ENCODE results near the gene GDNF. TPM values are rescaled to one million over a fixed set of nuclear protein-coding genes. Genes with fewer than 3 reads are reported as not detected.

Gene GDNF
- total RNA-seq, 4 donors from 2014 or later = 1.5 to 6.0 (median 2.1) TPM

DNA sequence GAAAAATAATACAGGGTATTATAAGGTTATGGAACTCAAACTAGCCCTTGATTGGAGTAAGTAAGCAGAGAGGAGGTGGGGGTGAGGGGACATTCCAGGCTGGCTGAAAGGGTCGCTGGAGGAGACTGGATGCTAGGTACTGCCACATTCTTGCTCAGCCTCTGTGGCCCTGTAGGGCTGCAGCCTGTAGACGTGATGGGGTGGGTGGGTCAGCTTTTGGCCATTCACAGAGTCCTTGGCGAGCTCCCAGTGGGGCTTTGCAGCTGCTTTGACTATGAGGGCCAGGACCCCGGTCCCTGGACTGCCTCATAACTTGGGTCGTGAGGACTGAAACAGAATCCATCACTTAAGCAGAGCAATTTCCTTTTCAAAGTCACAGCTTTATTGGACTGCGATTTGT is 4.2 kb upstream of the GDNF start:
- no peaks in the 10 kb centered on the region for H3K36me3 ChIP-seq
- no peak overlapping the region for H3K27ac ChIP-seq
- ATAC-seq (no peak), DNase-seq (no peak)
- intact Hi-C loops (cut with DNase I; ENCODE audit: low total_unique reads) (loop anchor here (5.0 kb wide), 1 partner anchor 693 kb away; no protein-coding TSS in a partner anchor), in situ Hi-C loops (cut with MboI; ENCODE audit: low sequenced_read_pairs in 4 of 4) (loop anchor here in 2 of 4 donors (5.0 kb wide), 1 partner anchor 348 kb away; no protein-coding TSS in a partner anchor)
- peaks cover 3 to 14% of the 10 kb centered on the region in 2 donors for H3K4me1 ChIP-seq
- TF ChIP-seq, protein P1, sequence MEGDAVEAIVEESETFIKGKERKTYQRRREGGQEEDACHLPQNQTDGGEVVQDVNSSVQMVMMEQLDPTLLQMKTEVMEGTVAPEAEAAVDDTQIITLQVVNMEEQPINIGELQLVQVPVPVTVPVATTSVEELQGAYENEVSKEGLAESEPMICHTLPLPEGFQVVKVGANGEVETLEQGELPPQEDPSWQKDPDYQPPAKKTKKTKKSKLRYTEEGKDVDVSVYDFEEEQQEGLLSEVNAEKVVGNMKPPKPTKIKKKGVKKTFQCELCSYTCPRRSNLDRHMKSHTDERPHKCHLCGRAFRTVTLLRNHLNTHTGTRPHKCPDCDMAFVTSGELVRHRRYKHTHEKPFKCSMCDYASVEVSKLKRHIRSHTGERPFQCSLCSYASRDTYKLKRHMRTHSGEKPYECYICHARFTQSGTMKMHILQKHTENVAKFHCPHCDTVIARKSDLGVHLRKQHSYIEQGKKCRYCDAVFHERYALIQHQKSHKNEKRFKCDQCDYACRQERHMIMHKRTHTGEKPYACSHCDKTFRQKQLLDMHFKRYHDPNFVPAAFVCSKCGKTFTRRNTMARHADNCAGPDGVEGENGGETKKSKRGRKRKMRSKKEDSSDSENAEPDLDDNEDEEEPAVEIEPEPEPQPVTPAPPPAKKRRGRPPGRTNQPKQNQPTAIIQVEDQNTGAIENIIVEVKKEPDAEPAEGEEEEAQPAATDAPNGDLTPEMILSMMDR (IDR thresholded peaks at IDR 0.05 in 4 of 5, conservative IDR thresholded peaks at IDR 0.05 in 1 of 5) = no peak
- no peak for TF ChIP-seq POLR2A (IDR thresholded peaks at IDR 0.05)
- H3K4me3 ChIP-seq = no peak overlapping the region
- H3K27me3 ChIP-seq = peaks cover 0 to 21% (median 0%) of the 10 kb centered on the region in 3 donors
- H3K9me3 ChIP-seq = no peaks in the 10 kb centered on the region

DNA sequence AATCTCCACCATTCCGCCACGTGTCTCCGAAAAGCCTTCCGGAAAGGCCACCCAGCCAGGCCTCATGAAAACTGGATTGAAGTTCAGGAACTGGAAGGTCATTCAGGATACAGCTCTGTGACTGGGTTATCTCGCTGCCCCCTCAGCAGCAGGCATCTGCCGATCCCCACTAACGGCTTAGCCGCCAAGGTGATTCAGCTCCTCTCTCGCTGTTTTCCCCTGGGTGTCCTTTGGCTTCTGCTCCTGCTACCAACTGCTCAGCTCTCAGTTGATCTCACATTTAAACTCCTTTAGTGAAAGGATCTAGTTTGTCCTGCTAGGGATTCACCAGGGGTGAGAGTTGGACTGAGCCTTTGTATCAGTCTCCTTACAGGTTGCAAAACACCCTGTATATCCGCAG is 2.2 kb upstream of the GDNF start:
- in situ Hi-C loops (cut with MboI; ENCODE audit: low sequenced_read_pairs in 4 of 4) = loop anchor here in 2 of 4 donors (5.0 kb wide), 1 partner anchor 350 kb away; no protein-coding TSS in a partner anchor
- no peak for ATAC-seq
- peaks cover 0 to 38% (median 7%) of the 10 kb centered on the region in 3 donors for H3K27me3 ChIP-seq
- no peaks in the 10 kb centered on the region for H3K9me3 ChIP-seq
- no peak for DNase-seq
- intact Hi-C loops (cut with DNase I; ENCODE audit: low total_unique reads) = loop anchor here (5.0 kb wide), 1 partner anchor 695 kb away; no protein-coding TSS in a partner anchor
- no peak overlapping the region for H3K4me3 ChIP-seq
- H3K36me3 ChIP-seq = no peaks in the 10 kb centered on the region
- no peak for TF ChIP-seq POLR2A (IDR thresholded peaks at IDR 0.05)
- TF ChIP-seq, protein P1 (IDR thresholded peaks at IDR 0.05 in 4 of 5, conservative IDR thresholded peaks at IDR 0.05 in 1 of 5) = no peak
- no peak overlapping the region for H3K27ac ChIP-seq
- peaks cover 16 to 20% of the 10 kb centered on the region in 2 donors for H3K4me1 ChIP-seq

DNA sequence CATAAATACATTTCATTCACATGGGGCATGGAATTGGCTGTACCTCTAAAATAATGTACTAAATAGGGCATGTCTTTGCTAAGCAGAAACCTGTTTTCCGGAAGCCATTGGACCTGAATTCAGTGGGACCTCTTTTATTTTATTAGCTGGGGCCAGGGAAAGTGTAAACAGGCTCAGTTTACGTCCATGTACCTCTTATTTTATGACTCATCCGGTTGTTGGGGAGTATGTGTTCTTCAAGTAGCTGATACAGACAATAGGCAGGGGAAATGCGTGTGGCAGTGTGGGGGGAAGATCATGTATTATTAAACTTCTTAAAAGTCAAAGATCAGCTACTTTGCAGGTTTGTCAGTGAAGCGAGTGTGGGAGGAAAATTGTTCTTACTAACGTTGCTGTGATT is 1.4 kb upstream of the GDNF start:
- peaks cover 0 to 46% (median 7%) of the 10 kb centered on the region in 3 donors for H3K27me3 ChIP-seq
- in situ Hi-C loops (cut with MboI; ENCODE audit: low sequenced_read_pairs in 4 of 4) = loop anchor here in 2 of 4 donors (5.0 kb wide), 1 partner anchor 351 kb away; no protein-coding TSS in a partner anchor
- no peak for ATAC-seq
- no peak overlapping the region for H3K4me3 ChIP-seq
- TF ChIP-seq, protein P1 (IDR thresholded peaks at IDR 0.05 in 4 of 5, conservative IDR thresholded peaks at IDR 0.05 in 1 of 5) = no peak
- TF ChIP-seq POLR2A (IDR thresholded peaks at IDR 0.05) = no peak
- peak overlapping the region in 3 of 4 donors; percentile 85 to 95 (median 88) for H3K27ac ChIP-seq
- intact Hi-C loops (cut with DNase I; ENCODE audit: low total_unique reads) = loop anchor here (5.0 kb wide), 1 partner anchor 696 kb away; no protein-coding TSS in a partner anchor
- no peaks in the 10 kb centered on the region for H3K36me3 ChIP-seq
- no peaks in the 10 kb centered on the region for H3K9me3 ChIP-seq
- DNase-seq = no peak
- peaks cover 21 to 29% of the 10 kb centered on the region in 2 donors for H3K4me1 ChIP-seq

DNA sequence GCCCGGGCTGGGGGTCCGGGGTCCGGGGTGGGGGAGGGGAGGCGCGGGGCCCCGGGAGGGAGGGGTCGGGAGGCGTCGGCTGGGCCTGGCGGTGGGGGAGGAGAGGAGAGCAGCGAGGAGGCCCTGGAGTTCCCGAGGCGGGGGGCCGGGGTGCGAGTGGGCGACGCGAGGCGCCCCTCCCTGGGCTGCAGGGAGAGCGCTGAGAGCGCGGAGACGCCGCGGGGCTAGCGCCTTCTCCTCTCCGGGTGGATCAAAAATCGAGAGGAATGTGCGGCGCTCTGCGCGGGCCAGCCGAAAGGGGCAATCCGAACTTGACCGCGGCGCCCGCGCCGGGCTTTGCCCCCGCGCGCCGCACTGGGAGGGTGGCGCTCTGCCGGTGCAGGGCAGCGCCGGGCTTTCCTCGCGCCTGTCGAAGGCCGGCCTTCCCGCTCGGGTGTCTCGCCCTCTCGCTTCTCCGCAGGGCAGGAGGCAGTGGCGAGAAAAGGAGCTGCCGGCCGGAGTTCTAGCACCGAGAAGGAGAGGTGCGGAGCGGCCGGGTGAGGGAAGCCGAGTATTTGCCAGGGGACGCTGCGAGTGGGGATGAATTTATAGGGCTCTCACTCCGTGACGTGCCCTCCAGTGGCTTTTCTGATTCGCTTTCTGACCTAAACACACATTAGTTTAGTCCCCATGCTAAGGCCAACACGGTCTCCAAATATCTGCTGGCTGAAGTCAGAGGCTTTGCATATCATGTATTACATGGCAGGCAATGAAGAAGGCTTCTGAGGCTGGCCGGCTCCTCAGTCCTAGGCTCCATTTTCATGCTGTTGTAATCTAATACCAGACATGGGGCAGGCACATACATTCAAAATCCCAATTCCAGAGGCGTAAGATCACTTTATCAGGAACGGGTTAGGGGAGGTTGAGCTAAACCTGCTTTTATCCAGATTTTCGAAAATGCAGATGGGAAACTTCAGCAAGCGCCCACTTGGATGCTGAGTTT is 503 bp upstream of the GDNF start:
- H3K27ac ChIP-seq = peak overlapping the region; percentile 66 to 95 (median 86)
- peak in 1 of 2 donors; percentile 54 for DNase-seq
- intact Hi-C loops (cut with DNase I; ENCODE audit: low total_unique reads) (loop anchor here (5.0 kb wide), 1 partner anchor 697 kb away; no protein-coding TSS in a partner anchor), in situ Hi-C loops (cut with MboI; ENCODE audit: low sequenced_read_pairs in 4 of 4) (loop anchor here in 2 of 4 donors (5.0 kb wide), 1 partner anchor 352 kb away; no protein-coding TSS in a partner anchor)
- peak overlapping the region; percentile 64 to 73 (median 70) for H3K4me3 ChIP-seq
- H3K36me3 ChIP-seq = no peaks in the 10 kb centered on the region
- no peaks in the 10 kb centered on the region for H3K9me3 ChIP-seq
- peaks cover 0 to 55% (median 7%) of the 10 kb centered on the region in 3 donors for H3K27me3 ChIP-seq
- peak; percentile 60 to 82 for TF ChIP-seq POLR2A (IDR thresholded peaks at IDR 0.05)
- TF ChIP-seq, protein P1 (IDR thresholded peaks at IDR 0.05 in 4 of 5, conservative IDR thresholded peaks at IDR 0.05 in 1 of 5) = peak in 1 of 5 experiments; percentile 25
- ATAC-seq = peak; percentile 54 to 71
- peaks cover 22 to 37% of the 10 kb centered on the region in 2 donors for H3K4me1 ChIP-seq

All from gastrocnemius medialis (tissue), 4 donors.